GM23338 (cell line): Measurements from ENCODE around the gene VSIG10L2. TPM values are rescaled to one million over a fixed set of nuclear protein-coding genes. Genes with fewer than 3 reads are reported as not detected.

ENCODE experiments used
- ATAC-seq: fragments of 200-7000 bp; cut with Tn5 transposase; 3 replicates; pipeline ENCODE4 v1.9.1; 2020
- DNase-seq: peaks from one replicate; pipeline ENCODE4 v3.0.0-alpha.2; 2015; ENCODE audit warnings: low spot score
- H2AFZ ChIP-seq: fragments of 200-600 bp; sonication (generic); 2 replicates; pipeline ENCODE4 v1.8.0; 2016; ENCODE audit warnings: antibody characterized with exemption, mild to moderate bottlenecking, moderate library complexity
- H3F3A ChIP-seq: fragments of 200-600 bp; sonication (generic); replicated peaks from 2 replicates; pipeline ENCODE4 v1.8.0; 2017; ENCODE audit warnings: antibody characterized with exemption, mixed run types, low read depth
- H3K27ac ChIP-seq: fragments of 200-600 bp; sonication (generic); 2 replicates; pipeline ENCODE4 v1.6.1; 2016; ENCODE audit warnings: low read depth
- H3K27me3 ChIP-seq: fragments of 200-600 bp; sonication (generic); 2 replicates; pipeline ENCODE4 v1.8.0; 2016; ENCODE audit warnings: mild to moderate bottlenecking, mixed run types, moderate library complexity; ENCODE audit not compliant: insufficient read depth
- H3K36me3 ChIP-seq: fragments of 200-600 bp; sonication (generic); 2 replicates; pipeline ENCODE4 v1.8.0; 2016; ENCODE audit warnings: mild to moderate bottlenecking; ENCODE audit not compliant: insufficient read depth
- H3K4me1 ChIP-seq: fragments of 200-600 bp; sonication (generic); 2 replicates; pipeline ENCODE4 v1.8.0; 2016; ENCODE audit warnings: mild to moderate bottlenecking, moderate library complexity; ENCODE audit not compliant: insufficient read depth
- H3K4me2 ChIP-seq: fragments of 200-600 bp; sonication (generic); 2 replicates; pipeline ENCODE4 v1.7.1; 2017; ENCODE audit warnings: mixed run types
- H3K4me3 ChIP-seq: fragments of 200-600 bp; sonication (generic); 2 replicates; pipeline ENCODE4 v1.6.1; 2016; ENCODE audit warnings: mixed run types
- H3K79me2 ChIP-seq: fragments of 200-600 bp; sonication (generic); replicated peaks from 2 replicates; pipeline ENCODE4 v1.8.0; 2017; ENCODE audit warnings: mild to moderate bottlenecking; ENCODE audit not compliant: insufficient read depth
- H3K9me2 ChIP-seq: fragments of 200-600 bp; sonication (generic); 2 replicates; pipeline ENCODE4 v1.8.0; 2017; ENCODE audit not compliant: insufficient read depth
- H4K20me1 ChIP-seq: fragments of 200-600 bp; sonication (generic); replicated peaks from 2 replicates; pipeline ENCODE4 v1.8.0; 2017; ENCODE audit warnings: mild to moderate bottlenecking; ENCODE audit not compliant: insufficient read depth
- H3K27ac Mint-ChIP-seq: 2 replicates; pipeline ENCODE4 v1.8.0; 2020; ENCODE audit warnings: inconsistent platforms, mild to moderate bottlenecking, moderate library complexity, mixed read lengths
- H3K27me3 Mint-ChIP-seq: 3 replicates; pipeline ENCODE4 v1.8.0; 2022; ENCODE audit warnings: low read depth, mild to moderate bottlenecking, moderate library complexity, mixed read lengths, inconsistent platforms; ENCODE audit not compliant: insufficient read depth, poor library complexity
- H3K36me3 Mint-ChIP-seq: 3 replicates; pipeline ENCODE4 v1.8.0; 2021; ENCODE audit warnings: low read depth, mild to moderate bottlenecking, inconsistent platforms, moderate library complexity, mixed read lengths
- H3K4me1 Mint-ChIP-seq: 3 replicates; pipeline ENCODE4 v1.8.0; 2020; ENCODE audit warnings: mild to moderate bottlenecking, inconsistent platforms, mixed read lengths
- H3K4me3 Mint-ChIP-seq: 3 replicates; pipeline ENCODE4 v1.8.0; 2021; ENCODE audit warnings: moderate library complexity, mild to moderate bottlenecking, inconsistent platforms, mixed read lengths
- H3K9me3 Mint-ChIP-seq: 3 replicates; pipeline ENCODE4 v1.8.0; 2020; ENCODE audit warnings: moderate library complexity, mild to moderate bottlenecking, inconsistent platforms, mixed read lengths
- CREB1 ChIP-seq: fragments of 250-450 bp; sonication (Bioruptor Pico); IDR thresholded peaks from 2 replicates; pipeline ENCODE4 v1.5.0; 2020; ENCODE audit warnings: low read depth, mild to moderate bottlenecking, moderate library complexity
- ETS1 ChIP-seq: IDR thresholded peaks from 2 replicates; pipeline ENCODE4 v1.6.1; 2016; ENCODE audit warnings: antibody characterized with exemption
- EZH2phosphoT487 ChIP-seq: fragments of 200-600 bp; sonication (generic); IDR thresholded peaks from one replicate; pipeline ENCODE4 v1.8.1; 2018; ENCODE audit warnings: antibody characterized with exemption; ENCODE audit not compliant: unreplicated experiment
- JUNB ChIP-seq: IDR thresholded peaks from one replicate; pipeline ENCODE4 v1.6.1; 2016; ENCODE audit warnings: antibody characterized with exemption; ENCODE audit not compliant: unreplicated experiment
- NANOG ChIP-seq: IDR thresholded peaks from 2 replicates; pipeline ENCODE4 v1.6.1; 2016; ENCODE audit warnings: antibody characterized with exemption, borderline replicate concordance
- POLR2AphosphoS5 ChIP-seq: IDR thresholded peaks from 2 replicates; pipeline ENCODE4 v1.6.1; 2016; ENCODE audit warnings: antibody characterized with exemption, low read depth
- REST ChIP-seq: IDR thresholded peaks from one replicate; pipeline ENCODE4 v1.6.1; 2018; ENCODE audit warnings: antibody characterized with exemption; ENCODE audit not compliant: unreplicated experiment
- ZNF114 ChIP-seq: fragments of 250-450 bp; sonication (Bioruptor Pico); IDR thresholded peaks from 2 replicates; pipeline ENCODE4 v1.5.0; 2020; ENCODE audit warnings: mild to moderate bottlenecking, moderate library complexity
- ZNF331 ChIP-seq: fragments of 250-450 bp; sonication (Bioruptor Pico); IDR thresholded peaks from 2 replicates; pipeline ENCODE4 v1.5.0; 2020; ENCODE audit warnings: low read depth, mild to moderate bottlenecking, moderate library complexity
- polyA plus RNA-seq: library from polyadenylated mRNA; unstranded; fragments of >200 nt; fragmentation: Nextera tagmentation; extraction: Ambion mirVana; gene quantifications from 2 replicates; pipeline ENCODE4 v1.2.1, GENCODE V29; 2016
- total RNA-seq: library from RNA; depleted of rRNA; stranded (reverse); fragments of >200 nt; shearing (Covaris generic); gene quantifications from 2 replicates; pipeline ENCODE4 v1.2.3, GENCODE V29; 2014
- TF ChIP-seq, protein P1 (sequence below): fragments of 250-450 bp; sonication (Bioruptor Pico); IDR thresholded peaks from 2 replicates; pipeline ENCODE4 v1.5.0; 2020; ENCODE audit warnings: mild to moderate bottlenecking, moderate library complexity

Gene VSIG10L2
- total and polyA plus RNA-seq, 2 experiments from 2014 or later, result 0.63 TPM; not detected in 1

GRCh38 chr11:125925804-125926203 is 20.0 kb upstream of the VSIG10L2 start (continued):
- TF ChIP-seq, protein P1, sequence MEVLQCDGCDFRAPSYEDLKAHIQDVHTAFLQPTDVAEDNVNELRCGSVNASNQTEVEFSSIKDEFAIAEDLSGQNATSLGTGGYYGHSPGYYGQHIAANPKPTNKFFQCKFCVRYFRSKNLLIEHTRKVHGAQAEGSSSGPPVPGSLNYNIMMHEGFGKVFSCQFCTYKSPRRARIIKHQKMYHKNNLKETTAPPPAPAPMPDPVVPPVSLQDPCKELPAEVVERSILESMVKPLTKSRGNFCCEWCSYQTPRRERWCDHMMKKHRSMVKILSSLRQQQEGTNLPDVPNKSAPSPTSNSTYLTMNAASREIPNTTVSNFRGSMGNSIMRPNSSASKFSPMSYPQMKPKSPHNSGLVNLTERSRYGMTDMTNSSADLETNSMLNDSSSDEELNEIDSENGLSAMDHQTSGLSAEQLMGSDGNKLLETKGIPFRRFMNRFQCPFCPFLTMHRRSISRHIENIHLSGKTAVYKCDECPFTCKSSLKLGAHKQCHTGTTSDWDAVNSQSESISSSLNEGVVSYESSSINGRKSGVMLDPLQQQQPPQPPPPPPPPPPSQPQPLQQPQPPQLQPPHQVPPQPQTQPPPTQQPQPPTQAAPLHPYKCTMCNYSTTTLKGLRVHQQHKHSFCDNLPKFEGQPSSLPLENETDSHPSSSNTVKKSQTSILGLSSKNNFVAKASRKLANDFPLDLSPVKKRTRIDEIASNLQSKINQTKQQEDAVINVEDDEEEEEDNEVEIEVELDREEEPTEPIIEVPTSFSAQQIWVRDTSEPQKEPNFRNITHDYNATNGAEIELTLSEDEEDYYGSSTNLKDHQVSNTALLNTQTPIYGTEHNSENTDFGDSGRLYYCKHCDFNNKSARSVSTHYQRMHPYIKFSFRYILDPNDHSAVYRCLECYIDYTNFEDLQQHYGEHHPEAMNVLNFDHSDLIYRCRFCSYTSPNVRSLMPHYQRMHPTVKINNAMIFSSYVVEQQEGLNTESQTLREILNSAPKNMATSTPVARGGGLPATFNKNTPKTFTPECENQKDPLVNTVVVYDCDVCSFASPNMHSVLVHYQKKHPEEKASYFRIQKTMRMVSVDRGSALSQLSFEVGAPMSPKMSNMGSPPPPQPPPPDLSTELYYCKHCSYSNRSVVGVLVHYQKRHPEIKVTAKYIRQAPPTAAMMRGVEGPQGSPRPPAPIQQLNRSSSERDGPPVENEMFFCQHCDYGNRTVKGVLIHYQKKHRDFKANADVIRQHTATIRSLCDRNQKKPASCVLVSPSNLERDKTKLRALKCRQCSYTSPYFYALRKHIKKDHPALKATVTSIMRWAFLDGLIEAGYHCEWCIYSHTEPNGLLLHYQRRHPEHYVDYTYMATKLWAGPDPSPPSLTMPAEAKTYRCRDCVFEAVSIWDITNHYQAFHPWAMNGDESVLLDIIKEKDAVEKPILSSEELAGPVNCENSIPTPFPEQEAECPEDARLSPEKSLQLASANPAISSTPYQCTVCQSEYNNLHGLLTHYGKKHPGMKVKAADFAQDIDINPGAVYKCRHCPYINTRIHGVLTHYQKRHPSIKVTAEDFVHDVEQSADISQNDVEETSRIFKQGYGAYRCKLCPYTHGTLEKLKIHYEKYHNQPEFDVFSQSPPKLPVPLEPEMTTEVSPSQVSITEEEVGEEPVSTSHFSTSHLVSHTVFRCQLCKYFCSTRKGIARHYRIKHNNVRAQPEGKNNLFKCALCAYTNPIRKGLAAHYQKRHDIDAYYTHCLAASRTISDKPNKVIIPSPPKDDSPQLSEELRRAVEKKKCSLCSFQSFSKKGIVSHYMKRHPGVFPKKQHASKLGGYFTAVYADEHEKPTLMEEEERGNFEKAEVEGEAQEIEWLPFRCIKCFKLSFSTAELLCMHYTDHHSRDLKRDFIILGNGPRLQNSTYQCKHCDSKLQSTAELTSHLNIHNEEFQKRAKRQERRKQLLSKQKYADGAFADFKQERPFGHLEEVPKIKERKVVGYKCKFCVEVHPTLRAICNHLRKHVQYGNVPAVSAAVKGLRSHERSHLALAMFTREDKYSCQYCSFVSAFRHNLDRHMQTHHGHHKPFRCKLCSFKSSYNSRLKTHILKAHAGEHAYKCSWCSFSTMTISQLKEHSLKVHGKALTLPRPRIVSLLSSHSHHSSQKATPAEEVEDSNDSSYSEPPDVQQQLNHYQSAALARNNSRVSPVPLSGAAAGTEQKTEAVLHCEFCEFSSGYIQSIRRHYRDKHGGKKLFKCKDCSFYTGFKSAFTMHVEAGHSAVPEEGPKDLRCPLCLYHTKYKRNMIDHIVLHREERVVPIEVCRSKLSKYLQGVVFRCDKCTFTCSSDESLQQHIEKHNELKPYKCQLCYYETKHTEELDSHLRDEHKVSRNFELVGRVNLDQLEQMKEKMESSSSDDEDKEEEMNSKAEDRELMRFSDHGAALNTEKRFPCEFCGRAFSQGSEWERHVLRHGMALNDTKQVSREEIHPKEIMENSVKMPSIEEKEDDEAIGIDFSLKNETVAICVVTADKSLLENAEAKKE, result no peak
- TF ChIP-seq CREB1 (CRISPR knock-in tag) (no peak), ZNF331 (CRISPR knock-in tag) (no peak), JUNB (no peak), POLR2AphosphoS5 (no peak)

- Histone ChIP-seq H3K27ac (no peak overlapping the region), H3K9me2 (no peaks in the 10 kb centered on the region), H2AFZ (no peak overlapping the region), H4K20me1 (no peaks in the 10 kb centered on the region), H3K79me2 (no peaks in the 10 kb centered on the region), H3K4me2 (no peak overlapping the region), H3K4me3 (no peak overlapping the region), H3F3A (no peaks in the 10 kb centered on the region), H3K36me3 (no peaks in the 10 kb centered on the region), H3K27me3 (no peaks in the 10 kb centered on the region), H3K4me1 (no peaks in the 10 kb centered on the region; the same call in 1 of the 2 replicates)
- peaks cover 5% of the 10 kb centered on the region for H3K27me3 Mint-ChIP-seq
- H3K4me3 Mint-ChIP-seq, result no peak overlapping the region
- no peaks in the 10 kb centered on the region for H3K9me3 Mint-ChIP-seq
- DNase-seq (no peak), ATAC-seq (no peak)
- H3K36me3 Mint-ChIP-seq, result no peaks in the 10 kb centered on the region
- TF ChIP-seq EZH2phosphoT487 (no peak), ZNF114 (CRISPR knock-in tag) (no peak), NANOG (no peak), REST (no peak), ETS1 (no peak), POLR2AphosphoS5 (no peak)
- H3K27ac Mint-ChIP-seq, result no peak overlapping the region
- H3K4me1 Mint-ChIP-seq, result peaks cover 26% of the 10 kb centered on the region
Measured at GRCh38 chr11:125926682-125927081, 19.2 kb upstream of the VSIG10L2 start.
